GM12892 (cell line): ENCODE data around the gene MED13L.

Experiments used
- POLR2A ChIP-seq: IDR thresholded peaks from 2 replicates; pipeline ENCODE4 v1.6.1; 2011; ENCODE audit warnings: low read depth, low read length, control low read depth
- POLR2AphosphoS5 ChIP-seq: IDR thresholded peaks from 2 replicates; pipeline ENCODE4 v1.6.1; 2011; ENCODE audit warnings: low read depth, low read length, control low read depth
- TAF1 ChIP-seq: IDR thresholded peaks from 2 replicates; pipeline ENCODE4 v1.6.1; 2011; ENCODE audit warnings: low read depth, mild to moderate bottlenecking, control low read depth, low read length, borderline replicate concordance

GRCh38 chr12:116141110-116141832, 136.2 kb downstream of the MED13L start:
- TF ChIP-seq POLR2A, result no peak
- no peak for TF ChIP-seq POLR2AphosphoS5
- TF ChIP-seq TAF1, result no peak
